ENCODE measurements around the gene ICAM4. TPM values are rescaled to one million over a fixed set of nuclear protein-coding genes. Genes with fewer than 3 reads are reported as not detected.

Gene ICAM4
- total and polyA plus RNA-seq, 2 of the 13 experiments (the other 11 are each of a cell fraction or from before 2014, with no cell fraction given) = 2.9 to 4.0 TPM

DNA sequence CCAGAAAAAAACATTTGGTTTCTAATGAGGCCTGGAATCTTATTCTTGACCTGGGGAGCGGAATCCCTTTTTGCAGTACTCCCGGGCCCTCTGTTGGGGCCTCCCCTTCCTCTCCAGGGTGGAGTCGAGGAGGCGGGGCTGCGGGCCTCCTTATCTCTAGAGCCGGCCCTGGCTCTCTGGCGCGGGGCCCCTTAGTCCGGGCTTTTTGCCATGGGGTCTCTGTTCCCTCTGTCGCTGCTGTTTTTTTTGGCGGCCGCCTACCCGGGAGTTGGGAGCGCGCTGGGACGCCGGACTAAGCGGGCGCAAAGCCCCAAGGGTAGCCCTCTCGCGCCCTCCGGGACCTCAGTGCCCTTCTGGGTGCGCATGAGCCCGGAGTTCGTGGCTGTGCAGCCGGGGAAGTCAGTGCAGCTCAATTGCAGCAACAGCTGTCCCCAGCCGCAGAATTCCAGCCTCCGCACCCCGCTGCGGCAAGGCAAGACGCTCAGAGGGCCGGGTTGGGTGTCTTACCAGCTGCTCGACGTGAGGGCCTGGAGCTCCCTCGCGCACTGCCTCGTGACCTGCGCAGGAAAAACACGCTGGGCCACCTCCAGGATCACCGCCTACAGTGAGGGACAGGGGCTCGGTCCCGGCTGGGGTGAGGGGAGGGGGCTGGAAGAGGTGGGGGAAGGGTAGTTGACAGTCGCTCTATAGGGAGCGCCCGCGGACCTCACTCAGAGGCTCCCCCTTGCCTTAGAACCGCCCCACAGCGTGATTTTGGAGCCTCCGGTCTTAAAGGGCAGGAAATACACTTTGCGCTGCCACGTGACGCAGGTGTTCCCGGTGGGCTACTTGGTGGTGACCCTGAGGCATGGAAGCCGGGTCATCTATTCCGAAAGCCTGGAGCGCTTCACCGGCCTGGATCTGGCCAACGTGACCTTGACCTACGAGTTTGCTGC, at the start of gene ICAM4 (continued):
- TF ChIP-seq TRAFD1 (CRISPR knock-in tag; IDR thresholded peaks at IDR 0.05; ENCODE audit: borderline replicate concordance) = no peak
- peak; percentile 94 for TF ChIP-seq ZNF777 (CRISPR knock-in tag; IDR thresholded peaks at IDR 0.05)
- no peak for TF ChIP-seq ZNF639 (CRISPR knock-in tag; conservative IDR thresholded peaks at IDR 0.05)
- peak; percentile 45; the same call in 1 of the 2 replicates for TF ChIP-seq ZMAT3 (CRISPR knock-in tag; conservative IDR thresholded peaks at IDR 0.05)
- peak; percentile 89; the same call in 1 of the 2 replicates for TF ChIP-seq ZNF468 (CRISPR knock-in tag; IDR thresholded peaks at IDR 0.05)
- TF ChIP-seq POGZ (CRISPR knock-in tag; IDR thresholded peaks at IDR 0.05) = no peak
- no peak for TF ChIP-seq ZNF296 (CRISPR knock-in tag; conservative IDR thresholded peaks at IDR 0.05)
- TF ChIP-seq ZNF674 (CRISPR knock-in tag; IDR thresholded peaks at IDR 0.05; ENCODE audit: low read depth) = no peak
- TF ChIP-seq CENPX (CRISPR knock-in tag; IDR thresholded peaks at IDR 0.05) = no peak
- peak; percentile 19; the same call in 1 of the 2 replicates for TF ChIP-seq SATB2 (CRISPR knock-in tag; IDR thresholded peaks at IDR 0.05)
- TF ChIP-seq MED8 (CRISPR knock-in tag; IDR thresholded peaks at IDR 0.05; ENCODE audit: insufficient replicate concordance) = peak; percentile 15
- peak in 1 of 2 experiments; percentile 8; a peak in 1 of 4 replicates for TF ChIP-seq EP300 (IDR thresholded peaks at IDR 0.05; ENCODE audit: low read depth in 2 of 2, low read length in 2 of 2)
- no peak for TF ChIP-seq EP300 (CRISPR knock-in tag; IDR thresholded peaks at IDR 0.05; ENCODE audit: borderline replicate concordance)
- TF ChIP-seq ZBTB21 (CRISPR knock-in tag; IDR thresholded peaks at IDR 0.05) = no peak
- no peak for TF ChIP-seq FOXA1 (IDR thresholded peaks at IDR 0.05)
- 0 out of 2 replicates have a peak, but pooled peaks have one; percentile 10 for TF ChIP-seq FOXA1 (CRISPR knock-in tag; IDR thresholded peaks at IDR 0.05)
- no peak for TF ChIP-seq FOXO1 (CRISPR knock-in tag; IDR thresholded peaks at IDR 0.05)
- 0 out of 2 replicates have a peak, but pooled peaks have one; percentile 46 for TF ChIP-seq ZNF253 (CRISPR knock-in tag; IDR thresholded peaks at IDR 0.05; ENCODE audit: borderline replicate concordance)
- TF ChIP-seq ZSCAN29 (CRISPR knock-in tag; conservative IDR thresholded peaks at IDR 0.05) = peak; percentile 50; the same call in 1 of the 2 replicates
- TF ChIP-seq SAP130 (CRISPR knock-in tag; IDR thresholded peaks at IDR 0.05; ENCODE audit: low read depth) = peak; percentile 49; the same call in 1 of the 2 replicates
- no peak; the same call in 1 of the 2 replicates for TF ChIP-seq ZFP90 (CRISPR knock-in tag; IDR thresholded peaks at IDR 0.05; ENCODE audit: borderline replicate concordance)
- peak; percentile 39; the same call in 1 of the 2 replicates for TF ChIP-seq HDAC2 (CRISPR knock-in tag; IDR thresholded peaks at IDR 0.05)
- TF ChIP-seq ZNF598 (CRISPR knock-in tag; IDR thresholded peaks at IDR 0.05; ENCODE audit: borderline replicate concordance) = 0 out of 2 replicates have a peak, but pooled peaks have one; percentile 47
- TF ChIP-seq SP5 (CRISPR knock-in tag; IDR thresholded peaks at IDR 0.05; ENCODE audit: borderline replicate concordance, low read depth) = peak; percentile 62; the same call in 1 of the 2 replicates
- peak; percentile 53; the same call in 1 of the 2 replicates for TF ChIP-seq ZNF503 (CRISPR knock-in tag; IDR thresholded peaks at IDR 0.05)
- no peak for TF ChIP-seq CREB1 (IDR thresholded peaks at IDR 0.05)
- no peak for TF ChIP-seq CREB1 (CRISPR knock-in tag; IDR thresholded peaks at IDR 0.05)
